ENCODE data around the gene CNP.
"Not testable (repeated sequence)": the region's sequence is repeated elsewhere in the genome, so short reads cannot be mapped to it uniquely, and the experiment has no call there.

CNP gene

DNA sequence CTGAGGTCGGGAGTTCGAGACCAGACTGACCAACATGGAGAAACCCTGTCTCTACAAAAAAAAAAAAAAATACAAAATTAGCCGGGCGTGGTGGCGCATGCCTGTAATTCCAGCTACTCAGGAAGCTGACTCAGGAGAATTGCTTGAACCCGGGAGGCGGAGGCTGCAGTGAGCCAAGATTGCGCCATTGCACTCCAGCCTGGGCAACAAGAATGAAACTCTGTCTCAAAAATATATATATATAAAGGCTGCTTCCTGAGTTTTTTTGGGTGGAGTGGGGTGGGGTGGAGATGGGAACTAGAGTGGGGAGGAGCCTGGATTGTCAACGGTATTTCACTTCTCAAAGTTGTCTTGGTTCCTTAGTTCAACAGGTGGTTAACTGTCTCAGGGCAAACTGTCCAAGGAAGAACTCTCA is 43.7 kb downstream of the CNP start:
- DNase-seq: peak in 1 of 2 donors; percentile 41

DNA sequence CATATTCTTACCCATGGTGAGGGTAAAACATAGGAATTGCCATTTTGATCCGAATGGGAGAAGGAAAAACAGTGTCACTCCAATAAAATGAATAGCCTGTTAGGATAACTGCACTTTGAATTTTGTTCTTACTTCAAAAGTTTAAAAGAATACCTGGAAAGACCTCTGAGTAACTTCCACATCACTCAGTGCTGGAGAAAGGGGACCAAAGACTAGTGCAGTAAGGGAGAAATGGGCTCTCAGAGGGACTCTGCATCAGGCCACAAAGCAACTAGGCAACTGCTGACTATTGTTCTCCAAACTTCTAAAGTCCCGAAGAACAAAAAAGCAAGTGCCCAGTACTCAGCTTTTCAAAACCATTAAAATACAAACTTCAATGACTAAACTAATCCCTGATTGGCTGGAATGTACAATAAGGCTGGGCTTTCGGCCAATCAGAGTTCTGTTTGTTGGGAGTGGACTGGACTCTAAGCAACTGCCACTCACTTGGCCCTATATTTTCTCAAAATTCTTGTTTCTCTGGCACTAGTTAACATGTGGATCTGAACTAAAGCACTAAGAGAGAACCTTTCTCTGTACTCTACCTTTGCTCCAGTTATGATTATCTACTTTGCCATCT is 44.4 kb downstream of the CNP start:
- DNase-seq: peak; percentile 18 to 29

DNA sequence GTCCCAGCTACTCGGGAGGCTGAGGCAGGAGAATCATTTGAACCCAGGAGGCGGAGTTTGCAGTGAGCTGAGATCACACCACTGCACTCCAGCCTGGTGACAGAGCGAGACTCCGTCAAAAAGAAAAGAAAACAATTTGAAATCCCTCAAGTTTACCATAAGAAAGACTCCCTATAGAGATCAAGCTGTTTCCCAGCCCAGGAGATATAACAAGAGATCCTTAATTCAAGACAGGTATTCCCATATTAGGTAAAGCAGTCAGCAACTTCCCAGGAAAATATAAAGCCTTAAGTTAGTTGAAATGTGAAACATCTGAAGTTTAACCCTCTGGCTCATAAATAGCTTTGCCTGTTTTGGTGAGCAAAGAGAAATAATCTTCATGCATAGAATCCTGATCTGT is 45.8 kb downstream of the CNP start:
- DNase-seq: not testable (repeated sequence)

DNA sequence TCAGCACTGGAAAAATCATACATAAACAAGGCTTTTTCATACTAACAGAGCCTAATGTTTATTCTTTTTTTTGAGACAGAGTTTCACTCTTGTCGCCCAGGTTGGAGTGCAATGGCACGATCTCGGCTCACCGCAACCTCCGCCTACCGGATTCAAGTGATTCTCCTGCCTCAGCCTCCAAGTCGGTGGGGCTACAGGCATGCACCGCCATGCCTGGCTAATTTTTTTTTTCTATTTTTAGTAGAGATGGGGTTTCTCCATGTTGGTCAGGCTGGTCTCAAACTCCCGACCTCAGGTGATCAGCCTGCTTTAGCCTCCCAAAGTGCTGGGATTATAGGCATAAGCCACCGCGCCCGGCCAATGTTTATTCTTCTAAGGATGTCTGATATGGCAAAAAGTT is 47.1 kb downstream of the CNP start:
- DNase-seq: not testable (repeated sequence)

DNA sequence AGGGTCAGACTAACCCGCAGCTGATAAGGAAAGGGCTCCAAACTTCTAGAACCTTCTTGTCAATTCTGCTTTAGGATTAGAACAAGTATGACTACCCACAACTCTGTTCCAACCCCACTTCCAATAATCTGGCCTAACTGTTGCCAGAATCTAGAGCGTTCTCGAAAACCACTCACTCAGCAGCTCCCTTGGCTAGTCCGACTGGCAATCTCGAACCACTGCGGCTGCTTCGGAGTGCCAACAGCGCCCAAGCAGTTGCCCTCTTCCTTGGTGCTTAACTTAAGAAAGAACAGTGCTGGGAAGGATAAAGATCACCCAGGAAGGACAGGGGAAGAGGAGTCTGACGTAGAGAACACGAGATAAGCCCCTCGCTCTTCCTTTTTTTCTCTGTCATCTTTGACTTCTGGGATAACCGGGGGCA is 49.8 kb downstream of the CNP start:
- DNase-seq: peak; percentile 15 to 42

DNA sequence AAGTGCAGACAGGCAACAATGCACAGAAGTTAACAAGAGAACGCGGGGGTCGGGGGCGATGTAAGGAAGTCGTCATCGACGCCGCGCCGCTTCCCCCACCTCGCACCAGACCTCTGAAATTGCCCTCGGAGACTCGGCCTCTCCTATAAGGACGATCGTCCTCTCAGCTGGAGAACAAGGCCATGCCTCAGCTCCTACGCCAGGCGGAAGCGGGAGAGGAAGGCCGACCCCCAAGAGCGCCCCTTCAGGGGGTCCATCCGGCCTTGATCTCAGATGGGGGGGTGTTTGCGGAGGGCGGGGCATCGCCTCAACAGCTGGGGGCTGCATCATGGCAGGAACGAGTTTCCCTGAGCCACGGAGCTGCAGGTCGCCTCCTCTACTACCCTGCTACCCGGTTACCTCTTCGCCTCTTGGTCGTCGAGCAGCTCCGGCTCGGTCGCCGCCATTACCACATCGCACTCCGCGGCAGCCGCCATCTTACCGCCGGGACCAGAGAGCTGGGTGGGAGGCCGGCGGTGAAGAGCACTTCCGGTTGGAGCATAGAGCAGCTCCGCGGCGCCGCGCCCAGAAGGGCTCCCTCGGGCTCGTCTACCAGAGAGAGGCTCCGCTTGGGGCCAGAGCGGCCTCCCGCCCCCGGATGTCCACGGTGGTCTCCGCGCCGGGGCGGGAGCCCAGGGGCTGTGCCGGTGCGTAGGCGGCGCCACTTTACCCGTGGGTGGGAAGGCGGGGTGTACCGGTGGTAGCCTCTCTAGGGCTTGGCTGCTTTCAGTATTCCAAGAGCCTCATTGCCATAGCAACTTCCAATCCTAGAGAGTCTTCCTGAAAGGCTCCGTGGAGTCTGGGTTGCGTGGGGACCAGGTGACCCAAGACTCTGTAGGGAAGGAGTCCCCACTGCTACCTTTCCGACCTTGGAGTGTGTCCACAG is 50.6 kb downstream of the CNP start, which contains the start of gene DNAJC7:
Gene DNAJC7 (minus strand): TSS at position 499 of the 925 bp plus-strand sequence. CDS start 23 bp downstream, at position 476.
- DNase-seq: peak; percentile 92 to 93

DNA sequence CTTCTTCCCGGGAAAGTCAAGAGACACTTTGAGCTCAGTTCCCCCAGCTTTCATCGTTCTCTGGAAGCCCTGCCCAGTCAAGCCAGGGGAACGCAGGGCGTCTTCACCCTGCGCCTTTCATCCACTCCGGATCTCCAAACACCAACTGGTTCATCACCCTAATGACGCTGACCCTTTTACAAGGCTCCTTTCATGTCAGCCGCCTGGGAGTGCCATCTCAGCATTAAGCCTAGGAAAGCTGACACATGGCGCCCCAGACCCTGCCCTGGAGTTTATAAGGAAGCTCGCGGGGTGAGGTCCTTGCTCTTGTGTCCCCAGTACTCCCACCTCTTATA is 51.2 kb downstream of the CNP start:
- DNase-seq: no peak

DNA sequence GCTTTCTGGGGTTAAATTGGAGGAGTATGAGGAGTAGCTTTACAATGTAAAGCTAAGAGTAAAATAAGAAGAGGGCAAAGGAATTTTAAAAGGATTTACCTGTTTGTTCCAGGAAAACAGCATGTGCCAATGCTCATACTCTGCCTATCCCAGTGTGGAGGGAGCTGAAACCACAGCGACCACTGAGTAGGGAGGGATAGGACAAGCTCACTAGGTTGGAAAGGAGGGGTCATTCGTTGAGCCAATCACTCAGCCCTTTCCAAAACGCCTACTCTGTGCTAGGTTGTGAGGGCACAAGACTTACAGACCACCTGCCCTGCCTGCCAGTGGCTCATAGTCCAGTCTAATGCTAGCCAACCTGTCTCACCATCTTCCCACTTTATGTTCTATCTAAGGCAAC is 51.7 kb downstream of the CNP start:
- no peak for DNase-seq

DNA sequence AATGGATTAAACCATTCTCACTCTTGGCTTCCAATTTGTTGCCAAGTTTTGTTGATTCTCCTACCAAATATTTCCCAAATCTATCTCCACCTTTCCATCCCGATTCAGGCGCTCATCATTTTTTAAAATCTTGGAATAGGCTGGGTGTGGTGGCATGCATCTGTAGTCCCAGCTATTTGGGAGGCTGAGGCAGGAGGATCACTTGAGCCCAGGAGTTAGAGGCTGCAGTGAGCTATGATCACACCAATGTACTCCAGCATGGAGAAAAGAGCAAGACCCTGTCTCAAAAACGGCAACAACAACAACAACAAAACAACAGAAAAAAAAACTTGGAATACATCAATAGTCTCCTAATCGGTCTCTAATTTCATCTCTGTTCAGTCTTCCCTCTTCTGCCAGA is 52.4 kb downstream of the CNP start:
- DNase-seq: no peak

DNA sequence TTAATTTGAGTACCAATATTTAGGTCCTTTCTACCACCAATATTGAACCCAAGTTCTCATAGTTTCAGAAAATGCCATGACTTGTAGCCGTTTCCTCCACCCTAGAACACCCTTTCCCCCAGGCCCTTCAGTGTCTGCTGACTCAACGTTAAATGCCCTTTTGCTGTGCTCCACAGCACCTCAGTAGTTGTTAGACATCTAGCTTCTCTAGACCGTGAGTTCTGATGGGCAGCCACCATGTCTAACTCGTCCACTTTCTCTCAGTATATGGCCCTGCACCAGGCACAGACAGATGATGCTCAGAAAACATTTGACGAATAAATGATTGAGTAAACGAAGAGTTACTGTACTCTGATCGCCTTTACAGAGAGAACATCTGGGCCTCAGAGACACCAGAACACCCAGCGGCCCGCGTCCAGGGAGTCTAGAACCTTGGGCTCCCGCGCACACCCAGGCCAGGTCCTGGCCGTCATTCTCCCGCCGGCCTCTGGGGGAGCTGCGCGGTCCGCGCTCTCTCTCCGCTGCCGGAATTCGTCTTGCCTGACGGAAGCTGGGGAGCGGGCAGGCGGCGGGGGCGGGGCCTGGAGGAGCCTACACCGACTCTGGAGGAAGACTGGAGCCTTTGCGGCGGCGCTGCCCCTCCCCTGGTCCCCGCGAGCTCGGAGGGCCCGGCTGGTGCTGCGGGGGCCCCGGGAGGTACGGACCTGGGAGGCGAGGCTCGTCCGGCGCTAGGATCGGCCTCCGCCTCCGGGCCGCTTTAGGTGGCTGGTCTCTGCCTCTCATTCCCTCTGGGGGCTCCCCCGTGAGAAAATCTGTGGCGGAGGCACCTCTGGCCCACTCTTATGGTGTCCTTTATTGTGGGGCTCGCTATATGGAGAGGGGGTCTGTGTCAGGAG is 53.2 kb downstream of the CNP start, which contains the start of gene NKIRAS2:
Gene NKIRAS2 (plus strand): TSS at position 582 of the 896 bp plus-strand sequence. CDS start 1,488 bp downstream, outside the sequence.
- DNase-seq: peak; percentile 93 to 95

DNA sequence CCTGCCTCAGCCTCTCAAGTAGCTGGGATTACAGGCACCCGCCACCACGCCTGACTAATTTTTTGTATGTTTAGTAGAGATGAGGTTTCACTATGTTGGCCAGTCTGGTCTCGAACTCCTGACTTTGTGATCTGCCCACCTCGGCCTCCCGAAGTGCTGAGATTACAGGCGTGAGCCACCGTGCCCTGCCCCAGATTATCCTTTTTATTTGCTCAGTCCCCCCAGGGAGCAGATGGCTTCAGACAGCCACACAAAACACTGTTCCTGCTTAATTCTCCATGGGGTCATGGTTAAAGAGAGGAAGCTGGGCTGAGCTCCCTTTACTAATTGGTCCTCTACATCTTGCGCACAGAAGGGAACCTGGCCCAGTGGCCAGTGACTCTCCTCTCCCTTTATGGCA is 54.2 kb downstream of the CNP start:
- DNase-seq: not testable (repeated sequence)

DNA sequence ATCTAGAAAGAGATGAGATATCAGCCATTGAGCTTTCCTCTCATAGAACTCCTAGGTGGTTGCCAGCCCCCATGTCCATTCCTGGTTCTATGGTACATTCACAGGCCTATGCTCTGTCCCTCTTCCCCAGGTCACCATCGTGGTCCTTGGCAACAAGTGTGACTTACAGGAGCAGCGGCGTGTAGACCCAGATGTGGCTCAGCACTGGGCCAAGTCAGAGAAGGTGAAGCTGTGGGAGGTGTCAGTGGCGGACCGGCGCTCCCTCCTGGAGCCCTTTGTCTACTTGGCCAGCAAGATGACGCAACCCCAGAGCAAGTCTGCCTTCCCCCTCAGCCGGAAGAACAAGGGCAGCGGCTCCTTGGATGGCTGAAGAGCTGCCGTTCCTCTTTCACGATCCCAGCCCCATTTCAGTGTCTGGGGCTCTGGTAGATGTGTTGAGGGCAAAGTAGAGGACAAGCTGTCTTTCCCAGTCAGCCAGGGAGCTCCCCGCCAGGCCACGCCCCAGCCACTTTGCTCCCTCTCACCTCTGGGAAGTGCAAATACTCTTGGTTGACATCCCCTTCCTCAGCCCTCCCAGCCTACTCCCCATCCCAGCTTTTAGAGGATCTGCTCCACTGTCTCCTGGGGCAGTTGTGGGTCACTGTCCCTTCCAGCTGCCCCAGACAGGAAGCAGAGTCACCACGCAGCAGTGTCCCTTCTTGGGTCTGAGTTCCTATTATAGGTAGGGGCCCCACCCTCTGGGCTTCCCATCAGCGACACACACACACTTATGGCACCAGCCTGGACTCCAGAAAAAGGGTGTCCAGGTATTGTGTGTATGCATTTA is 57.1 kb downstream of the CNP start:
- DNase-seq: peak in 1 of 2 donors; percentile 55

DNA sequence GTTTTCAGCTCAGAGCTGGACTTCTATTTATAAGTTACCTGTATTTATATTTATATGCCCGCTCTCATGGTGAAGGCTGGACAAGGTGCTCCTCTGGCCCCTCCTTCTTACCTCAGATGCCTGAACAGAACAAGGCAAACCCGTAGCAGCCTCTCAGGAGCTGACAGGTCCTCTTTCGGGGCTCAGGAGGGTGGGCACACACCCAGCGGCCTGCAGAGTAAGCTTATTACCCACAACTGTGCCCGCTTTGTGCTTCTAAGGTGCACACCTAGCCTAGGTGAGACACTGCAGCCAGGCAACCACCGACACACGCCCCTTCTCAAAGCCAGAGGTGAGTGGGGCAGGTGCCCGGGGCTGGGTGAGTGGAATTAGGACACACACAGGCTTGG is 58.6 kb downstream of the CNP start:
- DNase-seq: no peak

DNA sequence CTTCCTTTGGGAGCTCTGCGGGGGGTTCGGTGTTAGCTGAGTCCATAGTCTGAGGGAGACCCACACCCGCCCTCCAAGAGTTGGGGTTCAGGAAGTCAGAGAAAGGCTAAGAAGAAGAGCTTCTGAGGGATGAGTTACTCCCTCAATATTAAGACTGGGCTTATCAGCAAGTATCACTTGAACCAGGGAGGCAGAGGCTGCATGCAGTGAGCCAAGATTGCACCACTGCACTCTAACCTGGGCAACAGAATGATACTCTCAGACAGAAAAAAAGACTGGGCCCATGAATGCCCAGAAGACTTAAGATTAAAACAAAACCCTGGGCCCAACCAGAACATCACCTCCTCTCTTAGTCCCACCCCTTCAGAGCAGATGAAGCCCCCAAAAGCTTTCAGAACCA is 59.3 kb downstream of the CNP start:
- DNase-seq: no peak

DNA sequence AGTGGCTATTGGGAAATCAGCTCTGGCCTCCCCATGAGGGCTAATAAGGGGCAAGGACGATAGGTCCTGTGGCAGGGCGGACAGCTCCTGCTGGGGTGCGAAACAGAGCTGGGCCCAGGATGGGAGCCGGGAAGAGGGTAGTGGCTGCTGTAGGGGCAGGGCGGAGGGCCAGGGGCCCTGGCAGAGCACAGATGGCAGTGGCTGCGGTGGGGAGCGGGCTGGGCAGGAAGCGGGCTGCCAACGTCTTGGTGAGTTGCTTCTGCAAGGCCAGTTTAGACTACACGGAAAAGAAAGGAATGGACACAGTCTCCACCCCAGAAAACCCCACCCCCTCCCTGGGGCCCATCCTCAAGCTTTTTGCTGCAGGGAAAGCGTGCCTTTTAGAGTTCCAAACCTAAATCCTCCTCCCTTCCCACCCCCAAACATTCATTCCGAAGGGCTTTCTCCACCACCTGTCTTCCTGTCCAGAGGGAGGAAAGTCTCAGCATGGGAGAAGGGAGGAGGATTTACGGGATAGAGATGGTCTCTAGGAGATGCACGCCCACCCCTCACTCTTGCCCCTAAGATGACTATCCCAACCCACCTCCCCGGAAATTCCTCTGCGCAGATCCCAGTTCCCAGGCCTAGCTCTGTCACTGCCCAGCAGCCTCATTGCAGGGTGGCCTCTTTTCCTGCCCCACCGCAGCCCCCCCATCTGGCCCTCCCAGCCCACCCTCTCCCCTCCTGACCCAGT is 60.4 kb downstream of the CNP start:
- DNase-seq: no peak

Data from CD4-positive, alpha-beta T cell treated with Interferon alpha-2 for 1 hour (primary cell).